HepG2 (cell line): ENCODE data around the gene PDLIM4. TPM values are rescaled to one million over a fixed set of nuclear protein-coding genes. Genes with fewer than 3 reads are reported as not detected.

Source experiments
- ATAC-seq: fragments of 200-7000 bp; cut with Tn5 transposase; 3 replicates; pipeline ENCODE4 v1.9.1; 2020; ENCODE audit warnings: mild to moderate bottlenecking, moderate library complexity
- BruUV-seq: library from RNA; stranded (reverse); fragments of 400-500 nt; replicated peaks from 2 replicates; lab custom pipeline; 2021; lab: Mats Ljungman, UMichigan
- CTCF ChIA-PET: fragments of 300-600 bp; formaldehyde crosslinking; extraction: SDS; loops from one replicate; lab custom pipeline; 2021; ENCODE audit warnings: low total read pairs, inconsistent platforms, low intra/inter-chr PET ratio; lab: Yijun Ruan, JAX
- POLR2A ChIA-PET: fragments of 350-600 bp; sonication (Branson Sonifier 250); formaldehyde crosslinking; loops from one replicate; lab custom pipeline; 2020; ENCODE audit warnings: antibody characterized with exemption, inconsistent platforms; lab: Yijun Ruan, JAX
- DNase-seq: peaks from one replicate; pipeline ENCODE4 v3.0.0-alpha.2; 2015; ENCODE audit warnings: low spot score
- FAIRE-seq: peaks from 3 replicates; lab custom pipeline; 2011; peaks lifted over from hg19 to GRCh38; lab: Jason Lieb, UNC
- H2AFZ ChIP-seq: one replicate; pipeline ENCODE4 v1.6.1; 2011; ENCODE audit warnings: low read length, inconsistent platforms
- H3K27ac ChIP-seq: fragments of 300-600 bp; 3 replicates; pipeline ENCODE4 v1.8.0; 2011; ENCODE audit warnings: mixed run types, mild to moderate bottlenecking, mixed read lengths, low read length, inconsistent platforms; ENCODE audit not compliant: insufficient read depth; ENCODE audit errors: extremely low read length
- H3K27me3 ChIP-seq, 2 experiments: fragments of 200-600 bp in 1 of 2; 2 replicates in 1 of 2; 3 replicates in 1 of 2; pipeline versions ENCODE4 v1.6.0 to v1.8.0; 2011; ENCODE audit warnings: low read length in 2 of 2, mild to moderate bottlenecking in 2 of 2, moderate library complexity in 2 of 2, inconsistent platforms in 1 of 2; ENCODE audit not compliant: insufficient read depth in 2 of 2, control insufficient read depth in 1 of 2
- H3K36me3 ChIP-seq, 2 experiments: fragments of 200-600 bp in 1 of 2; replicated peaks in 1 of 2; 2 replicates in 1 of 2; 3 replicates in 1 of 2; pipeline versions ENCODE4 v1.5.1 to v1.8.0; 2011; ENCODE audit warnings: low read length in 2 of 2, inconsistent platforms in 1 of 2; ENCODE audit not compliant: insufficient read depth in 2 of 2, control insufficient read depth in 1 of 2
- H3K4me1 ChIP-seq: 2 replicates; pipeline ENCODE4 v1.5.1; 2012; ENCODE audit warnings: low read length, inconsistent platforms; ENCODE audit not compliant: insufficient read depth
- H3K4me2 ChIP-seq: 2 replicates; pipeline ENCODE4 v1.6.0; 2011; ENCODE audit warnings: low read depth, low read length, inconsistent platforms
- H3K4me3 ChIP-seq, 3 experiments: fragments of 200-600 bp in 1 of 3; sonication (generic), shearing (Covaris generic) in 1 of 3; replicated peaks in 1 of 3; 2 replicates each; pipeline ENCODE4 v1.5.1; 2011 to 2016; ENCODE audit warnings: low read length in 3 of 3, inconsistent platforms in 2 of 3, low read depth in 2 of 3, mild to moderate bottlenecking in 2 of 3, control low read depth in 1 of 3, mixed read lengths in 1 of 3; ENCODE audit not compliant: insufficient read depth in 1 of 3
- H3K79me2 ChIP-seq: one replicate; pipeline ENCODE4 v1.6.1; 2011; ENCODE audit warnings: low read length, inconsistent platforms; ENCODE audit not compliant: insufficient read depth
- H3K9ac ChIP-seq: 2 replicates; pipeline ENCODE4 v1.6.0; 2011; ENCODE audit warnings: mild to moderate bottlenecking, low read depth, low read length, inconsistent platforms; ENCODE audit not compliant: insufficient read depth
- H3K9me3 ChIP-seq: 2 replicates; pipeline ENCODE4 v1.5.1; 2012; ENCODE audit warnings: mild to moderate bottlenecking, low read length
- H4K20me1 ChIP-seq: 2 replicates; pipeline ENCODE4 v1.6.0; 2011; ENCODE audit warnings: inconsistent platforms, mild to moderate bottlenecking, low read length, moderate library complexity; ENCODE audit not compliant: insufficient read depth
- ESRRA ChIP-seq: sonication (generic); formaldehyde crosslinking; IDR thresholded peaks from 2 replicates; pipeline ENCODE4 v1.5.1; 2020; ENCODE audit warnings: mild to moderate bottlenecking, low read depth, missing genetic modification reagents
- HIC2 ChIP-seq: sonication (generic); formaldehyde crosslinking; IDR thresholded peaks from 2 replicates; pipeline ENCODE4 v1.9.0; 2022; ENCODE audit warnings: low read depth, missing genetic modification reagents
- PAF1 ChIP-seq: IDR thresholded peaks from 2 replicates; pipeline ENCODE4 v1.6.1; 2016; ENCODE audit warnings: missing genetic modification reagents, missing compliant biosample characterization
- ZNF687 ChIP-seq: sonication (generic); formaldehyde crosslinking; IDR thresholded peaks from 2 replicates; pipeline ENCODE4 v1.5.1; 2020; ENCODE audit warnings: mild to moderate bottlenecking, missing genetic modification reagents, moderate library complexity
- ZNF800 ChIP-seq: sonication (generic); formaldehyde crosslinking; IDR thresholded peaks from 2 replicates; pipeline ENCODE4 v1.4.0; 2020; ENCODE audit warnings: missing genetic modification reagents
- WGBS: methylation state at CpG from one replicate; pipeline ENCODE4 v1.1.6; 2017; ENCODE audit warnings: low lambda C conversion rate; 5-methylcytosine and 5-hydroxymethylcytosine counted together
- in situ Hi-C: cut with HindIII; loops from 2 replicates; pipeline ENCODE4 v1.10.0; 2017; ENCODE audit warnings: low pct_unique_long_range_greater_than_20kb; ENCODE audit not compliant: extremely low pct_ligation_motif_present
- intact Hi-C: fragments of 100-400 bp; cut with micrococcal nuclease; formaldehyde crosslinking; loops from one replicate; pipeline ENCODE4 v1.10.0; 2022; ENCODE audit not compliant: unreplicated experiment
- polyA plus RNA-seq, 8 experiments: library from polyadenylated mRNA; depleted of rRNA in 3 of 8; stranded (reverse) in 7 of 8; unstranded in 1 of 8; fragments of >200 nt; fragmentation: Illumina TruSeq in 4 of 8; extraction: Trizol in 4 of 8; gene quantifications; 2 replicates each; pipeline versions ENCODE4 v1.2.1 to v1.2.3, GENCODE V29; 2011 to 2016; ENCODE audit warnings: low read depth in 4 of 8, missing spikeins in 1 of 8, mixed read lengths in 1 of 8; ENCODE audit not compliant: insufficient read depth in 1 of 8
- total RNA-seq, 5 experiments: library from RNA; depleted of rRNA; stranded (reverse); fragments of >200 nt; fragmentation: Illumina TruSeq; extraction: Trizol; gene quantifications; 2 replicates each; pipeline ENCODE4 v1.2.3, GENCODE V29; 2016; ENCODE audit warnings: low read depth in 1 of 5

Gene PDLIM4
- total and polyA plus RNA-seq, 2 of the 13 experiments (the other 11 are each of a cell fraction or from before 2014, with no cell fraction given): 1.1 to 2.3 TPM

- TF ChIP-seq HIC2 (CRISPR knock-in tag): peak; percentile 52; the same call in 1 of the 2 replicates
- TF ChIP-seq, all 625 proteins: peak for 4
Observed at GRCh38 chr5:132265336-132266030, 8.0 kb downstream of the PDLIM4 start (continued).

- Histone ChIP-seq H3K36me3 (no peaks in the 10 kb centered on the region), H3K9ac (no peak overlapping the region), H3K4me3 (no peak overlapping the region), H3K4me2 (no peak overlapping the region), H2AFZ (no peak overlapping the region), H3K27me3 (no peaks in the 10 kb centered on the region), H3K79me2 (no peaks in the 10 kb centered on the region), H3K27ac (no peak overlapping the region), H3K4me1 (peaks cover 52% of the 10 kb centered on the region), H3K9me3 (no peaks in the 10 kb centered on the region), H4K20me1 (no peaks in the 10 kb centered on the region)
- FAIRE-seq: no peak
- CTCF ChIA-PET: no interaction called here
- WGBS: 90% methylated on average over 3 of the region's 7 CpGs
- BruUV-seq: no TSS peak
- ATAC-seq: no peak
- TF ChIP-seq PAF1 (CRISPR knock-in tag): no peak
- TF ChIP-seq ESRRA (CRISPR knock-in tag): no peak
- TF ChIP-seq ZNF687: 0 out of 2 replicates have a peak, but pooled peaks have one; percentile 0
- no peak for TF ChIP-seq ZNF800
- DNase-seq: no peak
- POLR2A ChIA-PET: no interaction called here
- in situ Hi-C loops: no loop called here
- intact Hi-C loops: no loop called here
Observed at GRCh38 chr5:132266031-132266835, 8.7 kb downstream of the PDLIM4 start.
